Thoracic aorta (tissue), 2 donors: ENCODE results near the gene ATRIP. TPM values are rescaled to one million over a fixed set of nuclear protein-coding genes. Genes with fewer than 3 reads are reported as not detected.
"Not testable (repeated sequence)": the region's sequence is repeated elsewhere in the genome, so short reads cannot be mapped to it uniquely, and the experiment has no call there.

Source experiments
- ATAC-seq: fragments of 150-250 bp; one replicate; pipeline ENCODE4 v1.8.0; 2017; ENCODE audit warnings: low read depth; ENCODE audit not compliant: insufficient number of reproducible peaks, low FRiP score
- DNase-seq: peaks from one replicate; pipeline ENCODE4 v3.0.0-alpha.2; 2020; ENCODE audit warnings: low spot score
- H3K27ac ChIP-seq, 2 donors: fragments of 200-600 bp; sonication (generic); 1 replicate in 1 of 2; 2 replicates in 1 of 2; pipeline ENCODE4 v1.5.1; 2016; ENCODE audit warnings: mild to moderate bottlenecking in 2 of 2, moderate library complexity in 2 of 2
- H3K27me3 ChIP-seq: fragments of 200-600 bp; sonication (generic); replicated peaks from 2 replicates; pipeline ENCODE4 v1.6.0; 2016; ENCODE audit warnings: mild to moderate bottlenecking; ENCODE audit not compliant: insufficient read depth
- H3K36me3 ChIP-seq: fragments of 200-600 bp; sonication (generic); one replicate; pipeline ENCODE4 v1.5.1; 2016
- H3K4me1 ChIP-seq, 2 donors: fragments of 200-600 bp; sonication (generic); 1 replicate in 1 of 2; 2 replicates in 1 of 2; pipeline versions ENCODE4 v1.5.1 to v1.6.0; 2016; ENCODE audit warnings: low read depth in 2 of 2, mild to moderate bottlenecking in 1 of 2; ENCODE audit not compliant: control insufficient read depth in 1 of 2
- H3K4me3 ChIP-seq: fragments of 200-600 bp; sonication (generic); 2 replicates; pipeline ENCODE4 v1.5.1; 2016; ENCODE audit warnings: mild to moderate bottlenecking
- H3K9me3 ChIP-seq: fragments of 200-600 bp; sonication (generic); 2 replicates; pipeline ENCODE4 v1.5.1; 2016
- CTCF ChIP-seq: fragments of 200-600 bp; sonication (generic); IDR thresholded peaks from one replicate; pipeline ENCODE4 v1.5.1; 2019; ENCODE audit warnings: antibody characterized with exemption
- total RNA-seq, 2 donors: library from RNA; depleted of rRNA; stranded (reverse); fragments of >200 nt; gene quantifications; one replicate each; pipeline versions ENCODE4 v1.1.0 to v1.2.3, GENCODE V29; 2016

The ATRIP gene
- total RNA-seq, 2 donors from 2014 or later, result 4.0 to 8.3 TPM

- peak overlapping the region; percentile 79 for H3K4me3 ChIP-seq
- DNase-seq (no peak), ATAC-seq (peak; percentile 15)
- TF ChIP-seq CTCF, result no peak
- H3K27me3 ChIP-seq, result no peaks in the 10 kb centered on the region
- peaks cover 36 to 56% of the 10 kb centered on the region in 2 donors for H3K4me1 ChIP-seq
- peak overlapping the region; percentile 96 to 97 for H3K27ac ChIP-seq
- peaks cover 15% of the 10 kb centered on the region for H3K36me3 ChIP-seq
- H3K9me3 ChIP-seq, result no peaks in the 10 kb centered on the region
These were observed 26.1 kb downstream of the ATRIP start for GRCh38 chr3:48472673-48472922.

- TF ChIP-seq CTCF, result peak; percentile 56
- peaks cover 15% of the 10 kb centered on the region for H3K36me3 ChIP-seq
- H3K4me3 ChIP-seq, result peak overlapping the region; percentile 79
- peak; percentile 83 for ATAC-seq
- peak; percentile 74 for DNase-seq
- peaks cover 33 to 51% of the 10 kb centered on the region in 2 donors for H3K4me1 ChIP-seq
- no peaks in the 10 kb centered on the region for H3K9me3 ChIP-seq
- H3K27ac ChIP-seq, result peak overlapping the region; percentile 96 to 97
- no peaks in the 10 kb centered on the region for H3K27me3 ChIP-seq
These were observed 26.5 kb downstream of the ATRIP start for GRCh38 chr3:48472923-48473616.

- no peak for DNase-seq
- ATAC-seq, result no peak
- peaks cover 18% of the 10 kb centered on the region for H3K36me3 ChIP-seq
- no peak overlapping the region for H3K4me3 ChIP-seq
- H3K27me3 ChIP-seq, result no peaks in the 10 kb centered on the region
- peak overlapping the region; percentile 96 to 97 for H3K27ac ChIP-seq
- H3K9me3 ChIP-seq, result no peaks in the 10 kb centered on the region
- TF ChIP-seq CTCF, result no peak
- H3K4me1 ChIP-seq, result peaks cover 31 to 46% of the 10 kb centered on the region in 2 donors
These were observed 27.0 kb downstream of the ATRIP start for GRCh38 chr3:48473617-48473952.

GRCh38 chr3:48474031-48474430 is 27.5 kb downstream of the ATRIP start:
- Histone ChIP-seq H3K27ac (peak overlapping the region; percentile 96 to 97), H3K4me1 (peaks cover 27 to 41% of the 10 kb centered on the region in 2 donors), H3K36me3 (peaks cover 13% of the 10 kb centered on the region)
- not testable (repeated sequence) for DNase-seq, H3K4me3 ChIP-seq, H3K9me3 ChIP-seq, H3K27me3 ChIP-seq, ATAC-seq

GRCh38 chr3:48474619-48475018 is 28.1 kb downstream of the ATRIP start:
- Histone ChIP-seq H3K36me3 (peaks cover 8% of the 10 kb centered on the region), H3K4me3 (no peak overlapping the region), H3K27ac (no peak overlapping the region), H3K27me3 (no peaks in the 10 kb centered on the region), H3K9me3 (no peaks in the 10 kb centered on the region), H3K4me1 (peaks cover 22 to 35% of the 10 kb centered on the region in 2 donors)
- TF ChIP-seq CTCF, result no peak
- ATAC-seq (no peak), DNase-seq (no peak)

- no peak for ATAC-seq
- Histone ChIP-seq H3K4me3 (no peak overlapping the region), H3K36me3 (peaks cover 8% of the 10 kb centered on the region), H3K9me3 (no peaks in the 10 kb centered on the region), H3K27ac (no peak overlapping the region), H3K27me3 (no peaks in the 10 kb centered on the region), H3K4me1 (peaks cover 16 to 30% of the 10 kb centered on the region in 2 donors)
- no peak for DNase-seq
- TF ChIP-seq CTCF, result no peak
These were observed 28.7 kb downstream of the ATRIP start for GRCh38 chr3:48475188-48475587.
